Activated CD8-positive, alpha-beta memory T cell treated with anti-CD3 and anti-CD28 coated beads, Interleukin-2, amount 50 U/mL, for 1 hour (primary cell): Measurements from ENCODE around the gene ADAM19.
"Not testable (repeated sequence)": the region's sequence is repeated elsewhere in the genome, so short reads cannot be mapped to it uniquely, and the experiment has no call there.

Experiments
- DNase-seq: peaks from one replicate; pipeline ENCODE4 v3.0.0-alpha.2; 2020; ENCODE audit errors: extremely low read depth

ADAM19 gene

GRCh38 chr5:157429920-157430319, 145.7 kb downstream of the ADAM19 start:
- not testable (repeated sequence) for DNase-seq
